H1 (cell line): ENCODE results near the gene CA10. TPM values are rescaled to one million over a fixed set of nuclear protein-coding genes. Genes with fewer than 3 reads are reported as not detected.

ENCODE experiments used
- CTCF ChIA-PET: fragments of 300-600 bp; sonication (Branson Sonifier 250); formaldehyde crosslinking; loops from one replicate; lab custom pipeline; 2021; ENCODE audit not compliant: partially characterized antibody; lab: Charles Lee
- POLR2A ChIA-PET: fragments of 300-600 bp; sonication (Branson Sonifier 250); formaldehyde crosslinking; loops from one replicate; lab custom pipeline; 2021; ENCODE audit warnings: inconsistent platforms; ENCODE audit not compliant: partially characterized antibody; lab: Charles Lee
- DNase-seq, 2 experiments: peaks; one replicate each; pipeline versions ENCODE4 v3.0.0 to v3.0.0-alpha.2; 2010 to 2022; ENCODE audit warnings: low spot score in 2 of 2, low read depth in 1 of 2, mixed read lengths in 1 of 2
- FAIRE-seq: peaks from 2 replicates; lab custom pipeline; 2011; peaks lifted over from hg19 to GRCh38; lab: Jason Lieb, UNC
- H2AFZ ChIP-seq: 2 replicates; pipeline ENCODE4 v1.8.1; 2012; ENCODE audit warnings: low read length, inconsistent platforms
- H2AK5ac ChIP-seq: 2 replicates; pipeline ENCODE4 v1.6.1; 2013; ENCODE audit warnings: low read depth, low read length
- H2BK120ac ChIP-seq: replicated peaks from 2 replicates; pipeline ENCODE3; 2013; ENCODE audit warnings: low read depth, low read length, inconsistent platforms
- H2BK12ac ChIP-seq: 2 replicates; pipeline ENCODE4 v1.6.1; 2013; ENCODE audit warnings: low read depth, low read length
- H2BK15ac ChIP-seq: 2 replicates; pipeline ENCODE4 v1.6.1; 2013; ENCODE audit warnings: low read length
- H2BK20ac ChIP-seq: 2 replicates; pipeline ENCODE4 v1.6.1; 2013; ENCODE audit warnings: low read length
- H2BK5ac ChIP-seq: 2 replicates; pipeline ENCODE4 v1.6.1; 2013; ENCODE audit warnings: low read depth, low read length
- H3K14ac ChIP-seq: 2 replicates; pipeline ENCODE4 v1.6.1; 2013; ENCODE audit warnings: inconsistent platforms; ENCODE audit not compliant: insufficient read length
- H3K18ac ChIP-seq: 2 replicates; pipeline ENCODE4 v1.6.1; 2013; ENCODE audit warnings: low read length; ENCODE audit errors: extremely low read depth
- H3K23ac ChIP-seq: 2 replicates; pipeline ENCODE4 v1.6.1; 2013; ENCODE audit warnings: inconsistent platforms; ENCODE audit not compliant: insufficient read length
- H3K23me2 ChIP-seq: 2 replicates; pipeline ENCODE4 v1.6.1; 2013; ENCODE audit warnings: low read depth, low read length
- H3K27ac ChIP-seq: 2 replicates; pipeline ENCODE4 v1.6.1; 2011; ENCODE audit warnings: low read depth, low read length, inconsistent platforms
- H3K27me3 ChIP-seq, 4 experiments: replicated peaks in 1 of 4; 1 replicate in 1 of 4; 2 replicates in 3 of 4; pipeline versions ENCODE4 v1.6.1 to v1.8.1; 2011 to 2013; ENCODE audit warnings: low read length in 3 of 4, mild to moderate bottlenecking in 3 of 4, inconsistent platforms in 2 of 4, mixed read lengths in 2 of 4, moderate library complexity in 1 of 4; ENCODE audit not compliant: control insufficient read depth in 3 of 4, insufficient read depth in 3 of 4; ENCODE audit errors: extremely low read depth in 1 of 4
- H3K36me3 ChIP-seq, 4 experiments: 2 replicates each; pipeline versions ENCODE4 v1.6.1 to v1.8.1; 2011 to 2013; ENCODE audit warnings: mild to moderate bottlenecking in 4 of 4, low read length in 3 of 4, moderate library complexity in 2 of 4, control low read depth in 1 of 4, inconsistent platforms in 1 of 4; ENCODE audit not compliant: insufficient read depth in 4 of 4, control insufficient read depth in 2 of 4
- H3K4ac ChIP-seq: replicated peaks from 2 replicates; pipeline ENCODE3; 2013; ENCODE audit warnings: low read length, low read depth, mixed read lengths, inconsistent platforms; ENCODE audit not compliant: insufficient read length
- H3K4me1 ChIP-seq, 4 experiments: replicated peaks in 1 of 4; 1 replicate in 1 of 4; 2 replicates in 3 of 4; pipeline versions ENCODE4 v1.6.1 to v1.8.1; 2011 to 2013; ENCODE audit warnings: low read length in 3 of 4, inconsistent platforms in 2 of 4, mixed read lengths in 1 of 4; ENCODE audit not compliant: insufficient read depth in 4 of 4, control insufficient read depth in 3 of 4
- H3K4me2 ChIP-seq, 2 experiments: 2 replicates each; pipeline versions ENCODE4 v1.6.1 to v1.8.1; 2011 to 2013; ENCODE audit warnings: low read depth in 2 of 2, low read length in 2 of 2, control low read depth in 1 of 2, inconsistent platforms in 1 of 2, mild to moderate bottlenecking in 1 of 2; ENCODE audit not compliant: insufficient read depth in 1 of 2
- H3K4me3 ChIP-seq, 4 experiments: fragments of 200-600, 300-600 bp in 1 of 4; sonication (generic), shearing (Covaris generic), sonication (Bioruptor Twin) in 1 of 4; 2 replicates each; pipeline versions ENCODE4 v1.5.1 to v1.8.1; 2011 to 2016; ENCODE audit warnings: low read length in 4 of 4, low read depth in 3 of 4, control low read depth in 2 of 4, inconsistent platforms in 2 of 4, mild to moderate bottlenecking in 2 of 4, mixed read lengths in 1 of 4, moderate library complexity in 1 of 4; ENCODE audit not compliant: insufficient read depth in 2 of 4; ENCODE audit errors: extremely low read depth in 1 of 4
- H3K56ac ChIP-seq: replicated peaks from 2 replicates; pipeline ENCODE3; 2013; ENCODE audit warnings: low read depth, mild to moderate bottlenecking, mixed read lengths, low read length, inconsistent platforms; ENCODE audit not compliant: insufficient read length
- H3K79me1 ChIP-seq: 2 replicates; pipeline ENCODE4 v1.6.1; 2013; ENCODE audit warnings: low read depth, low read length, control low read depth
- H3K79me2 ChIP-seq, 2 experiments: 2 replicates each; pipeline versions ENCODE4 v1.6.1 to v1.8.1; 2012 to 2013; ENCODE audit warnings: low read length in 2 of 2, mild to moderate bottlenecking in 2 of 2, inconsistent platforms in 1 of 2; ENCODE audit not compliant: insufficient read depth in 2 of 2, control insufficient read depth in 1 of 2
- H3K9ac ChIP-seq, 4 experiments: replicated peaks in 1 of 4; 1 replicate in 1 of 4; 2 replicates in 3 of 4; pipeline versions ENCODE4 v1.6.1 to v1.8.1; 2011 to 2013; ENCODE audit warnings: low read depth in 3 of 4, low read length in 3 of 4, control low read depth in 2 of 4, mild to moderate bottlenecking in 2 of 4, moderate library complexity in 2 of 4, inconsistent platforms in 1 of 4; ENCODE audit errors: extremely low read depth in 1 of 4
- H3K9me3 ChIP-seq, 2 experiments: 2 replicates each; pipeline versions ENCODE4 v1.6.1 to v1.8.1; 2012 to 2013; ENCODE audit warnings: mild to moderate bottlenecking in 2 of 2, moderate library complexity in 2 of 2, control low read depth in 1 of 2, inconsistent platforms in 1 of 2, low read depth in 1 of 2, low read length in 1 of 2, mixed read lengths in 1 of 2; ENCODE audit not compliant: insufficient read depth in 2 of 2
- H4K20me1 ChIP-seq, 2 experiments: replicated peaks in 1 of 2; 2 replicates each; pipeline versions ENCODE3 to v1.8.1; 2011 to 2013; ENCODE audit warnings: inconsistent platforms in 2 of 2, low read length in 2 of 2, mild to moderate bottlenecking in 1 of 2; ENCODE audit not compliant: insufficient read depth in 2 of 2, control insufficient read depth in 1 of 2
- H4K5ac ChIP-seq: 2 replicates; pipeline ENCODE4 v1.6.1; 2013; ENCODE audit warnings: low read length, low read depth, mixed read lengths, inconsistent platforms; ENCODE audit not compliant: insufficient read length
- H4K8ac ChIP-seq: 2 replicates; pipeline ENCODE4 v1.8.0; 2013; ENCODE audit warnings: mild to moderate bottlenecking, moderate library complexity, low read length, inconsistent platforms; ENCODE audit not compliant: insufficient read depth; ENCODE audit errors: extremely low read depth
- H4K91ac ChIP-seq: replicated peaks from 2 replicates; pipeline ENCODE3; 2013; ENCODE audit warnings: low read length, mixed read lengths, inconsistent platforms; ENCODE audit not compliant: insufficient read length
- CBX5 ChIP-seq: fragments of 300-800, 300-1000 bp; sonication (generic); IDR thresholded peaks from 2 replicates; pipeline ENCODE4 v1.7.1; 2016; ENCODE audit warnings: antibody characterized with exemption, low read length, low read depth
- CREB1 ChIP-seq: IDR thresholded peaks from 2 replicates; pipeline ENCODE4 v1.6.1; 2012; ENCODE audit warnings: inconsistent platforms
- CTBP2 ChIP-seq: IDR thresholded peaks from 2 replicates; pipeline ENCODE4 v1.7.0; 2011; ENCODE audit warnings: borderline replicate concordance, mild to moderate bottlenecking, moderate library complexity, mixed read lengths, low read length; ENCODE audit not compliant: insufficient read depth, insufficient read length
- JUN ChIP-seq: IDR thresholded peaks from 2 replicates; pipeline ENCODE4 v1.6.1; 2011; ENCODE audit warnings: low read depth, mild to moderate bottlenecking, improper control_type of control experiment, low read length
- KDM1A ChIP-seq: fragments of 200-600, 300-600 bp; sonication (generic); IDR thresholded peaks from 2 replicates; pipeline ENCODE4 v1.7.1; 2016; ENCODE audit warnings: mild to moderate bottlenecking, low read length, borderline replicate concordance
- POLR2A ChIP-seq, 2 experiments: IDR thresholded peaks; 1 replicate in 1 of 2; 2 replicates in 1 of 2; pipeline ENCODE4 v1.6.1; 2011; ENCODE audit warnings: low read depth in 2 of 2, low read length in 2 of 2, mild to moderate bottlenecking in 2 of 2; ENCODE audit errors: control extremely low read depth in 1 of 2
- RFX5 ChIP-seq: IDR thresholded peaks from 2 replicates; pipeline ENCODE4 v1.6.1; 2011; ENCODE audit warnings: low read depth, low read length, improper control_type of control experiment, borderline replicate concordance
- SIN3A ChIP-seq, 2 experiments: IDR thresholded peaks in 1 of 2; conservative IDR thresholded peaks in 1 of 2; 2 replicates each; pipeline ENCODE4 v1.6.1; 2011 to 2012; ENCODE audit warnings: low read length in 2 of 2, improper control_type of control experiment in 1 of 2, low read depth in 1 of 2, mild to moderate bottlenecking in 1 of 2
- SIX5 ChIP-seq: IDR thresholded peaks from 2 replicates; pipeline ENCODE4 v1.6.1; 2011; ENCODE audit warnings: mild to moderate bottlenecking, low read depth, low read length
- SP4 ChIP-seq: IDR thresholded peaks from 2 replicates; pipeline ENCODE4 v1.6.1; 2012; ENCODE audit warnings: low read length, inconsistent platforms
- TEAD4 ChIP-seq: IDR thresholded peaks from 2 replicates; pipeline ENCODE4 v1.6.1; 2012; ENCODE audit warnings: low read depth, low read length, inconsistent platforms, mixed read lengths
- WGBS, 2 experiments: shearing (Covaris generic) in 1 of 2; methylation state at CpG; one replicate each; pipeline versions ENCODE4 v1.1.6 to v1.1.7; 2013 to 2015; ENCODE audit warnings: low lambda C conversion rate in 2 of 2, mixed read lengths in 2 of 2, inconsistent platforms in 1 of 2, low coverage in 1 of 2, missing lambda C conversion rate in 1 of 2; ENCODE audit not compliant: insufficient replicate concordance in 2 of 2, insufficient coverage in 1 of 2, insufficient read length in 1 of 2; ENCODE audit errors: extremely low coverage in 1 of 2, missing lambda C conversion rate in 1 of 2; 5-methylcytosine and 5-hydroxymethylcytosine counted together
- polyA plus RNA-seq, 7 experiments: library from polyadenylated mRNA; depleted of rRNA in 3 of 7; stranded (reverse) in 5 of 7; unstranded in 2 of 7; fragments of >200 nt in 5 of 7; fragments of 200-250 nt in 2 of 7; gene quantifications; 1 replicate in 5 of 7; 2 replicates in 1 of 7; 4 replicates in 1 of 7; pipeline versions ENCODE4 v1.2.1 to v1.2.3, GENCODE V29; 2011 to 2013; ENCODE audit warnings: missing spikeins in 2 of 7, mixed read lengths in 2 of 7
- total RNA-seq: library from RNA; stranded (reverse); fragmentation: NEBNext Ultra II Directional; extraction: Animal tissue kit (Norgen Biotek cat#: 25700); gene quantifications from 2 replicates; pipeline ENCODE4 v1.2.1, GENCODE V29; 2021
- TF ChIP-seq, protein P1 (sequence below): IDR thresholded peaks from 2 replicates; pipeline ENCODE4 v1.6.1; 2011; ENCODE audit warnings: low read length, improper control_type of control experiment
- TF ChIP-seq, protein P2 (sequence below): IDR thresholded peaks from 2 replicates; pipeline ENCODE4 v1.6.1; 2011; ENCODE audit warnings: low read depth, mild to moderate bottlenecking, low read length; ENCODE audit not compliant: insufficient read depth

Gene CA10
- total and polyA plus RNA-seq, 2 of the 8 experiments (the other 6 are each of a cell fraction or from before 2014, with no cell fraction given) = 0.60 to 0.63 TPM

DNA sequence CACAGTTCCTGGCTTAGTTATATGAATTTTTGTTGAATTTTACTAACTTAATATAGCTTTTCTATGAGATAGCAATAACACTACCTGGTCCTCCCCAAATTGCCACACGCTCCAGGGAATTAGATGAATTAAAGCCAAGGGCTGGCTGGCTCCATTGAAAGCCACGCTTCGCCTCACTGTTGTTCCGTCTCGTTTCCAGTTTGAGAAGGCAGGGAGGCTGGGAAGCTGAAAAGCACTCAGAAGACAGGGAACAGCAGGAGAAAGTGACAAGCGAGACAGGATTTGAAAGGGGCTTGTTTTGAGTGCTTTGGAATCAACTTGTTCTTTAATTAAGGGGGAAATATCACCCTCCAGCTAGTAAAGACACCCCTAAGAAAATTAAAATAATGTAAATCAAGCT is 425.3 kb downstream of the CA10 start:
- Histone ChIP-seq H3K4me2 (no peak overlapping the region), H3K4me1 (0 out of 7 replicates have a peak, but pooled peaks cover 0 to 2% (median 0%) of the 10 kb centered on the region in 4 experiments), H3K23ac (no peak overlapping the region), H4K8ac (no peak overlapping the region), H3K14ac (no peak overlapping the region), H2AK5ac (no peak overlapping the region), H3K79me1 (no peaks in the 10 kb centered on the region), H4K5ac (no peak overlapping the region), H3K27ac (no peak overlapping the region), H4K91ac (no peak overlapping the region), H2BK120ac (no peak overlapping the region), H2BK12ac (no peak overlapping the region), H2AFZ (no peak overlapping the region), H3K18ac (no peak overlapping the region), H3K79me2 (no peaks in the 10 kb centered on the region), H3K9me3 (no peaks in the 10 kb centered on the region), H3K36me3 (no peaks in the 10 kb centered on the region), H2BK5ac (no peak overlapping the region), H3K9ac (no peak overlapping the region), H3K4me3 (no peak overlapping the region), H3K56ac (no peak overlapping the region), H3K27me3 (no peaks in the 10 kb centered on the region), H2BK20ac (no peak overlapping the region), H3K4ac (no peak overlapping the region), H2BK15ac (no peak overlapping the region), H3K23me2 (no peaks in the 10 kb centered on the region), H4K20me1 (no peaks in the 10 kb centered on the region)
- FAIRE-seq = no peak
- ChIA-PET POLR2A (no interaction called here), CTCF (interaction anchor here (0.9 to 3.0 kb wide), 26 partner anchors 8 to 367 kb away, joined by 3 to 24 read pairs (median 4); no protein-coding TSS in a partner anchor)
- DNase-seq = no peak
- WGBS, 2 experiments = 89% methylated on average over 6 of the region's 6 CpGs; no CpG with 5 or more reads in 1 of the 2 experiments
- TF ChIP-seq JUN (no peak), CREB1 (no peak), TEAD4 (no peak), CBX5 (no peak), POLR2A (IDR thresholded peaks at IDR 0.05; ENCODE audit: control extremely low read depth in 1 of 2, low read depth in 2 of 2, low read length in 2 of 2) (no peak), RFX5 (no peak), SP4 (no peak), SIX5 (no peak), CTBP2 (no peak), SIN3A (conservative IDR thresholded peaks at IDR 0.05 in 1 of 2, IDR thresholded peaks at IDR 0.05 in 1 of 2; ENCODE audit: low read depth in 1 of 2, low read length in 2 of 2) (no peak), KDM1A (no peak)
- TF ChIP-seq, protein P1, sequence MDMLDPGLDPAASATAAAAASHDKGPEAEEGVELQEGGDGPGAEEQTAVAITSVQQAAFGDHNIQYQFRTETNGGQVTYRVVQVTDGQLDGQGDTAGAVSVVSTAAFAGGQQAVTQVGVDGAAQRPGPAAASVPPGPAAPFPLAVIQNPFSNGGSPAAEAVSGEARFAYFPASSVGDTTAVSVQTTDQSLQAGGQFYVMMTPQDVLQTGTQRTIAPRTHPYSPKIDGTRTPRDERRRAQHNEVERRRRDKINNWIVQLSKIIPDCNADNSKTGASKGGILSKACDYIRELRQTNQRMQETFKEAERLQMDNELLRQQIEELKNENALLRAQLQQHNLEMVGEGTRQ = no peak
- TF ChIP-seq, protein P2, sequence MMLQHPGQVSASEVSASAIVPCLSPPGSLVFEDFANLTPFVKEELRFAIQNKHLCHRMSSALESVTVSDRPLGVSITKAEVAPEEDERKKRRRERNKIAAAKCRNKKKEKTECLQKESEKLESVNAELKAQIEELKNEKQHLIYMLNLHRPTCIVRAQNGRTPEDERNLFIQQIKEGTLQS = no peak
